ENCODE data around the gene LCN1. TPM values are rescaled to one million over a fixed set of nuclear protein-coding genes. Genes with fewer than 3 reads are reported as not detected.

The LCN1 gene
- total RNA-seq, 1 donor from 2014 or later: not detected

- peaks cover 3% of the 10 kb centered on the region for H3K27me3 Mint-ChIP-seq (ENCODE audit: unreplicated experiment)
- no peak for TF ChIP-seq CTCF (IDR thresholded peaks at IDR 0.05; ENCODE audit: unreplicated experiment)
- H3K4me1 Mint-ChIP-seq (ENCODE audit: unreplicated experiment): no peaks in the 10 kb centered on the region
- DNase-seq (ENCODE audit: low spot score): no peak
- no peaks in the 10 kb centered on the region for H3K9me3 Mint-ChIP-seq (ENCODE audit: unreplicated experiment)
- no peak overlapping the region for H3K27ac Mint-ChIP-seq (ENCODE audit: unreplicated experiment)
- H3K36me3 Mint-ChIP-seq (ENCODE audit: low read depth, unreplicated experiment): peaks cover 5% of the 10 kb centered on the region
- no peak overlapping the region for H3K4me3 Mint-ChIP-seq (ENCODE audit: unreplicated experiment)
Measured at GRCh38 chr9:135555910-135556309, 34.7 kb downstream of the LCN1 start.

- Mint-ChIP-seq H3K36me3 (ENCODE audit: low read depth, unreplicated experiment) (no peaks in the 10 kb centered on the region), H3K4me1 (ENCODE audit: unreplicated experiment) (no peaks in the 10 kb centered on the region), H3K9me3 (ENCODE audit: unreplicated experiment) (no peaks in the 10 kb centered on the region), H3K27ac (ENCODE audit: unreplicated experiment) (no peak overlapping the region), H3K4me3 (ENCODE audit: unreplicated experiment) (no peak overlapping the region), H3K27me3 (ENCODE audit: unreplicated experiment) (peaks cover 3% of the 10 kb centered on the region)
- no peak for DNase-seq (ENCODE audit: low spot score)
- no peak for TF ChIP-seq CTCF (IDR thresholded peaks at IDR 0.05; ENCODE audit: unreplicated experiment)
Measured at GRCh38 chr9:135559606-135560005, 38.4 kb downstream of the LCN1 start.

GRCh38 chr9:135561391-135562234 is 40.4 kb downstream of the LCN1 start, which contains the start of gene PAEP:
Gene PAEP, plus strand, starts transcription at chr9:135561756.
- H3K27ac Mint-ChIP-seq (ENCODE audit: unreplicated experiment): no peak within 1 kb of the TSS
- H3K4me3 Mint-ChIP-seq (ENCODE audit: unreplicated experiment): no peak within 1 kb of the TSS
- no peaks in the 10 kb centered on the region for H3K9me3 Mint-ChIP-seq (ENCODE audit: unreplicated experiment)
- DNase-seq (ENCODE audit: low spot score): no peak
- TF ChIP-seq CTCF (IDR thresholded peaks at IDR 0.05; ENCODE audit: unreplicated experiment): no peak
- H3K36me3 Mint-ChIP-seq (ENCODE audit: low read depth, unreplicated experiment): no peaks in the 10 kb centered on the region
- no peaks in the 10 kb centered on the region for H3K27me3 Mint-ChIP-seq (ENCODE audit: unreplicated experiment)
- no peaks in the 10 kb centered on the region for H3K4me1 Mint-ChIP-seq (ENCODE audit: unreplicated experiment)

GRCh38 chr9:135562235-135562745 is 41.0 kb downstream of the LCN1 start:
- Mint-ChIP-seq H3K36me3 (ENCODE audit: low read depth, unreplicated experiment) (no peaks in the 10 kb centered on the region), H3K9me3 (ENCODE audit: unreplicated experiment) (no peaks in the 10 kb centered on the region), H3K4me3 (ENCODE audit: unreplicated experiment) (no peak overlapping the region), H3K27ac (ENCODE audit: unreplicated experiment) (no peak overlapping the region), H3K4me1 (ENCODE audit: unreplicated experiment) (no peaks in the 10 kb centered on the region), H3K27me3 (ENCODE audit: unreplicated experiment) (no peaks in the 10 kb centered on the region)
- TF ChIP-seq CTCF (IDR thresholded peaks at IDR 0.05; ENCODE audit: unreplicated experiment): no peak
- DNase-seq (ENCODE audit: low spot score): no peak

- no peaks in the 10 kb centered on the region for H3K36me3 Mint-ChIP-seq (ENCODE audit: low read depth, unreplicated experiment)
- no peak for TF ChIP-seq CTCF (IDR thresholded peaks at IDR 0.05; ENCODE audit: unreplicated experiment)
- H3K9me3 Mint-ChIP-seq (ENCODE audit: unreplicated experiment): no peaks in the 10 kb centered on the region
- no peaks in the 10 kb centered on the region for H3K4me1 Mint-ChIP-seq (ENCODE audit: unreplicated experiment)
- H3K27ac Mint-ChIP-seq (ENCODE audit: unreplicated experiment): no peak overlapping the region
- H3K27me3 Mint-ChIP-seq (ENCODE audit: unreplicated experiment): no peaks in the 10 kb centered on the region
- no peak for DNase-seq (ENCODE audit: low spot score)
- no peak overlapping the region for H3K4me3 Mint-ChIP-seq (ENCODE audit: unreplicated experiment)
Measured at GRCh38 chr9:135563039-135563476, 41.8 kb downstream of the LCN1 start.

Measured in endothelial cell (in vitro differentiated cells).